Measurements from ENCODE around the gene LCLAT1. TPM values are rescaled to one million over a fixed set of nuclear protein-coding genes. Genes with fewer than 3 reads are reported as not detected.

The LCLAT1 gene
- 22.9 and 27.4 TPM in 2 replicates for total RNA-seq

GRCh38 chr2:30447149-30448045 is at the start of gene LCLAT1:
Gene LCLAT1, plus strand, starts transcription at chr2:30447246. Its CDS starts 78,345 bp downstream, at chr2:30525591.

Other genes with a start within 250 kb of the LCLAT1 start
- 123 and 166 TPM in 2 replicates for gene LBH, start 215.7 kb upstream of the LCLAT1 start, total RNA-seq

All from mesangial cell (primary cell).